Breast epithelium (tissue), 4 donors: ENCODE measurements around the gene EIF4G3. TPM values are rescaled to one million over a fixed set of nuclear protein-coding genes. Genes with fewer than 3 reads are reported as not detected.

Experiments
- DNase-seq, 2 donors: peaks; one replicate each; pipeline ENCODE4 v3.0.0-alpha.2; 2019; ENCODE audit warnings: low spot score in 2 of 2
- H3K27ac ChIP-seq, 2 donors: fragments of 200-600 bp; sonication (generic) in 1 of 2; one replicate each; pipeline ENCODE4 v1.5.1; 2016 to 2019; ENCODE audit warnings: mild to moderate bottlenecking in 1 of 2
- H3K27me3 ChIP-seq, 2 donors: fragments of 200-600 bp; sonication (generic) in 1 of 2; one replicate each; pipeline versions ENCODE4 v1.5.1 to v1.6.0; 2017 to 2019; ENCODE audit warnings: control low read depth in 1 of 2, mild to moderate bottlenecking in 1 of 2
- H3K36me3 ChIP-seq: fragments of 200-600 bp; one replicate; pipeline ENCODE4 v1.5.1; 2019
- H3K4me1 ChIP-seq, 2 donors: fragments of 200-600 bp; sonication (generic); one replicate each; pipeline ENCODE4 v1.5.1; 2016 to 2019; ENCODE audit warnings: control low read depth in 1 of 2
- H3K4me3 ChIP-seq, 3 donors: fragments of 200-600 bp; sonication (generic); 1 replicate in 2 of 3; 2 replicates in 1 of 3; pipeline ENCODE4 v1.5.1; 2016 to 2019; ENCODE audit warnings: mild to moderate bottlenecking in 3 of 3, moderate library complexity in 2 of 3
- H3K9me3 ChIP-seq, 2 donors: fragments of 200-600 bp; sonication (generic) in 1 of 2; one replicate each; pipeline ENCODE4 v1.5.1; 2016 to 2019; ENCODE audit warnings: control low read depth in 1 of 2
- CTCF ChIP-seq, 3 donors: fragments of 450-650 bp; IDR thresholded peaks; one replicate each; pipeline ENCODE4 v1.5.1; 2016 to 2017; ENCODE audit warnings: antibody characterized with exemption in 3 of 3, mild to moderate bottlenecking in 3 of 3, moderate library complexity in 3 of 3
- POLR2A ChIP-seq: fragments of 450-650 bp; IDR thresholded peaks from one replicate; pipeline ENCODE4 v1.6.1; 2016; ENCODE audit warnings: antibody characterized with exemption, mild to moderate bottlenecking, moderate library complexity
- POLR2AphosphoS5 ChIP-seq, 3 donors: sonication (generic); formaldehyde crosslinking; IDR thresholded peaks; one replicate each; pipeline ENCODE4 v1.6.1; 2017; ENCODE audit warnings: antibody characterized with exemption in 3 of 3
- intact Hi-C: fragments of 100-400 bp; cut with DNase I; formaldehyde crosslinking; loops from one replicate; pipeline ENCODE4 v1.15.1; 2023; ENCODE audit warnings: low total_unique reads
- total RNA-seq, 3 donors: library from RNA; depleted of rRNA; stranded (reverse); fragments of >200 nt; gene quantifications; one replicate each; pipeline ENCODE4 v1.1.0, GENCODE V29; 2016

The EIF4G3 gene
- total RNA-seq, 3 donors from 2014 or later = 37.8 to 52.4 (median 50.8) TPM

DNA sequence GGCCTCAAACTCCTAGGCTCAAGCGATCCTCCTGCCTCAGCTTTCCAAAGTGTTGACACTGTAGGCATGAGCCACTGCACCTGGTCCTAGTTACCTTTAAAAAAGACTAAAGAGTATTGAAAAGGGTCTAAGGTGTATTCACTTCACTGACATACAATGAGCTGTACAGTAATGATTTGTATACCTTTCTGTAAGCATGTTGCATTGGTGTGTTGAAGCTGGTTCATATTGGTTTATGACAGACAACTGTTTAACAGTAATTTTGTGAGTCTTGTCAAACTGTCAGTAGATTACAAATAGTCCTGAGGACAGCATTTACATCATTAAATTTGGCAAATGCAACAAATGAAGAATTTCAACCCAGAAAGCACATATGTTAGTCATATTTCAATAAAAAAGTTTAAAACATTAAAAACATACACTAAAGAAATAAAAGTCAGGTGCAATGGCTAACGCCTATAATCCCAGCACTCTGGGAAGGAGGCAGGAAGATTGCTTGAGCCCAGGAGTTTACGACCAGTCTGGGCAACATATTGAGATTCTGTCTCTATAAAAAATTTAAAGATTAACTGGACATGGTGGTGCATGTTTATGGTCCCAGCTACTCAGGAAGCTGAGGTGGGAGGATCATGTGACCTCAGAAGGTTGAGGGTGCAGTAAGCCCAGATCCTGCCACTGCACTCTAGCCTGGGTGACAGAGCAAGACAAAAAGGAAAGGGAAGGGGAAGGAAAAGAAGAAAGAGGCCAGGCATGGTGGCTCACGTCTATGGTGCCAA, 301.3 kb downstream of the EIF4G3 start:
- no peaks in the 10 kb centered on the region for H3K4me1 ChIP-seq
- no peak for TF ChIP-seq POLR2A
- intact Hi-C loops = no loop called here

DNA sequence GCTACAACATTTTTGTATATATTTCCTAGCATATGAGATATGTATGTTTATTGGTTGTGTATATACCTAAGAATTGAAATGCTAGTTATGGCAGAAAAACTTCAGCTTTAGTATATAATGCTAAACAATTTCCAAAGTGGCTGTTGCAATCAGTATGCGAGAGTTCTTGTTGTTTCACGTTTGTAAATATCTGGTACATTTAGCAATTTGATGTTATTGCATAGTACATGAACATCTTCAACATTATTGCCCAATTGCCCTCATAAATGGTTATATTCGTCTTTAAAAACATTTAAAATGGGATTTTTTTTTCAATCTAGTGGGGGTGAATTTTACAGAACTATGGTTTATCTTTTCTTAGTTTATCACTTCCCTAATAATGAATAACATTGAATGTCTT, 303.4 kb downstream of the EIF4G3 start:
- no peak overlapping the region for H3K27ac ChIP-seq
- intact Hi-C loops = no loop called here

More for the DNA sequence above, 301.3 kb downstream of the EIF4G3 start:
- no peak overlapping the region for H3K27ac ChIP-seq
- H3K27me3 ChIP-seq = no peaks in the 10 kb centered on the region
- H3K36me3 ChIP-seq = no peaks in the 10 kb centered on the region
- no peak overlapping the region for H3K4me3 ChIP-seq
- no peaks in the 10 kb centered on the region for H3K9me3 ChIP-seq
- no peak for DNase-seq

GRCh38 chr1:20871419-20871818, 305.3 kb downstream of the EIF4G3 start:
- Histone ChIP-seq H3K4me1 (no peaks in the 10 kb centered on the region), H3K27ac (no peak overlapping the region), H3K27me3 (no peaks in the 10 kb centered on the region), H3K9me3 (no peaks in the 10 kb centered on the region), H3K4me3 (no peak overlapping the region), H3K36me3 (no peaks in the 10 kb centered on the region)
- TF ChIP-seq POLR2AphosphoS5 (IDR thresholded peaks at IDR 0.05) = no peak
- no peak for TF ChIP-seq POLR2A
- no peak for TF ChIP-seq CTCF (IDR thresholded peaks at IDR 0.05)
- intact Hi-C loops = no loop called here
- DNase-seq = no peak

More for the DNA sequence above, 303.4 kb downstream of the EIF4G3 start:
- TF ChIP-seq POLR2A (no peak), CTCF (IDR thresholded peaks at IDR 0.05) (no peak), POLR2AphosphoS5 (IDR thresholded peaks at IDR 0.05) (no peak)
- no peak overlapping the region for H3K4me3 ChIP-seq
- no peaks in the 10 kb centered on the region for H3K27me3 ChIP-seq
- H3K9me3 ChIP-seq = no peaks in the 10 kb centered on the region
- H3K36me3 ChIP-seq = no peaks in the 10 kb centered on the region
- DNase-seq = no peak
- no peaks in the 10 kb centered on the region for H3K4me1 ChIP-seq

DNA sequence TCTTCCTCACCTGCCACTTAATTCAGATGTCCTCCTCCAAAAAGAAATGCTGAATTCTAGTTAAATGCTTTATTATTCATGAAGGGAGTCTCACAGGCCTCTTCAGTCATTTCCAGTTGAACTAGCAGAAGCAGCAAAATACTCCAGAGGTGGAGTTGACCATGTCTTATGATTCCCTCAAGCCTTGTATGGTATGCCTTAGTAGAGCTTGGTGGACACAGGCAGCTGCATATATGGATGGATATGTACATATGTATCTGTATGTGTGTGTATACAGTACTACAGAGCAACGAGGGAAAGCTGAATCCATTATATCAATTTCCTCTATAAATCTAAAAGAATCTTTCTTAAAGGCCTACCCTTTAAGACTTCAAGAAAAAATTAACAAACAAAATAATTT, 306.0 kb downstream of the EIF4G3 start:
- Histone ChIP-seq H3K36me3 (no peaks in the 10 kb centered on the region), H3K27me3 (no peaks in the 10 kb centered on the region), H3K4me3 (no peak overlapping the region), H3K4me1 (no peaks in the 10 kb centered on the region), H3K27ac (no peak overlapping the region), H3K9me3 (no peaks in the 10 kb centered on the region)
- DNase-seq = no peak
- TF ChIP-seq POLR2AphosphoS5 (IDR thresholded peaks at IDR 0.05) = no peak
- no peak for TF ChIP-seq CTCF (IDR thresholded peaks at IDR 0.05)
- no peak for TF ChIP-seq POLR2A
- intact Hi-C loops = no loop called here

- Histone ChIP-seq H3K36me3 (peaks cover 4% of the 10 kb centered on the region), H3K9me3 (no peaks in the 10 kb centered on the region), H3K27me3 (no peaks in the 10 kb centered on the region), H3K27ac (no peak overlapping the region), H3K4me3 (no peak overlapping the region), H3K4me1 (no peaks in the 10 kb centered on the region)
- intact Hi-C loops = no loop called here
- TF ChIP-seq POLR2AphosphoS5 (IDR thresholded peaks at IDR 0.05) (no peak), CTCF (IDR thresholded peaks at IDR 0.05) (no peak), POLR2A (no peak)
- no peak for DNase-seq
Measured at GRCh38 chr1:20868263-20868662, 308.4 kb downstream of the EIF4G3 start.
